ENCODE measurements around the gene XRCC1. TPM values are rescaled to one million over a fixed set of nuclear protein-coding genes. Genes with fewer than 3 reads are reported as not detected.

Gene XRCC1
- total RNA-seq, 1 experiment from 2014 or later, result 37.4 TPM

DNA sequence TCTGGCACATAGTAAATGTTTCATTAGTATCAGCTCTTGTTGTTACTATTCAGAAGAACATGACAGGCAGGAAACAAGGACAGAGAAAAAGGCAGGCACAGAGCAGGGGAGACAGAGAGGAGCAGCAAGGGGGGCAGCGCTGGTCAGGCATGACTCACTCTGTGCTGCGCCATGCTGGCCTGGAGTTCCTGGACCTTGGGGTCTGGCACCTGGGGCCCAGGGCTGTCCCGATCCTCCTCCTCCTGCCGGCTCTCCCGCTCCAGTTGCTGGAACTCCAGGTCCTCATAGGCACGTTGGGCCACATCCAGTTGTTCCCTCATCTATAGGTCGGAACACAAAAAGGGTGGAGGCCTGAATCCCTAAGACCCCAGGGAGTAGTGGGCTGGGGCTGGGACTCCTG lies 78.4 kb downstream of the XRCC1 start:
- DNase-seq (ENCODE audit: low read depth, low spot score) (no peak), ATAC-seq (no peak)
- Histone ChIP-seq H3K9ac (ENCODE audit: low read length) (no peak overlapping the region), H4K20me1 (ENCODE audit: insufficient read depth) (no peaks in the 10 kb centered on the region), H2AFZ (ENCODE audit: low read depth, low read length, poor library complexity, severe bottlenecking) (no peak overlapping the region), H3K4me3 (replicated peaks in 1 of 2; ENCODE audit: low read depth in 1 of 2, low read length in 2 of 2) (no peak overlapping the region), H3K4me2 (ENCODE audit: low read length) (no peak overlapping the region), H3K9me2 (ENCODE audit: insufficient read depth) (no peaks in the 10 kb centered on the region), H3K27ac (ENCODE audit: low read depth, low read length) (no peak overlapping the region), H3K36me3 (ENCODE audit: control insufficient read depth in 1 of 2, insufficient read depth in 2 of 2, low read length in 2 of 2) (peaks cover 0 to 5% of the 10 kb centered on the region in 2 experiments; a peak in 2 of 4 replicates), H3K9me3 (ENCODE audit: control insufficient read depth in 1 of 2, insufficient read depth in 1 of 2, low read depth in 1 of 2, low read length in 2 of 2) (no peaks in the 10 kb centered on the region), H3K27me3 (ENCODE audit: insufficient read depth, low read length) (no peaks in the 10 kb centered on the region), H3K79me2 (ENCODE audit: insufficient read depth, low read length) (no peaks in the 10 kb centered on the region), H3K4me1 (ENCODE audit: control insufficient read depth in 1 of 2, insufficient read depth in 2 of 2, low read length in 2 of 2) (no peaks in the 10 kb centered on the region)
- intact Hi-C loops (cut with micrococcal nuclease), result no loop called here
- RAD21 ChIA-PET (ENCODE audit: low non-redundant PET in 1 of 2, low total read pairs in 2 of 2, uncharacterized antibody in 2 of 2, unreplicated experiment in 2 of 2), result no interaction called here
- POLR2A ChIA-PET, result no interaction called here
- CTCF ChIA-PET, result no interaction called here
- no peak for TF ChIP-seq FOSL1 (IDR thresholded peaks at IDR 0.05; ENCODE audit: low read depth)
- TF ChIP-seq, protein P1, sequence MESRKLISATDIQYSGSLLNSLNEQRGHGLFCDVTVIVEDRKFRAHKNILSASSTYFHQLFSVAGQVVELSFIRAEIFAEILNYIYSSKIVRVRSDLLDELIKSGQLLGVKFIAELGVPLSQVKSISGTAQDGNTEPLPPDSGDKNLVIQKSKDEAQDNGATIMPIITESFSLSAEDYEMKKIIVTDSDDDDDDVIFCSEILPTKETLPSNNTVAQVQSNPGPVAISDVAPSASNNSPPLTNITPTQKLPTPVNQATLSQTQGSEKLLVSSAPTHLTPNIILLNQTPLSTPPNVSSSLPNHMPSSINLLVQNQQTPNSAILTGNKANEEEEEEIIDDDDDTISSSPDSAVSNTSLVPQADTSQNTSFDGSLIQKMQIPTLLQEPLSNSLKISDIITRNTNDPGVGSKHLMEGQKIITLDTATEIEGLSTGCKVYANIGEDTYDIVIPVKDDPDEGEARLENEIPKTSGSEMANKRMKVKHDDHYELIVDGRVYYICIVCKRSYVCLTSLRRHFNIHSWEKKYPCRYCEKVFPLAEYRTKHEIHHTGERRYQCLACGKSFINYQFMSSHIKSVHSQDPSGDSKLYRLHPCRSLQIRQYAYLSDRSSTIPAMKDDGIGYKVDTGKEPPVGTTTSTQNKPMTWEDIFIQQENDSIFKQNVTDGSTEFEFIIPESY (IDR thresholded peaks at IDR 0.05; ENCODE audit: extremely low read depth, insufficient replicate concordance, low read length), result no peak
- TF ChIP-seq EZH2 (IDR thresholded peaks at IDR 0.05), result no peak
- TF ChIP-seq CBX3 (IDR thresholded peaks at IDR 0.05; ENCODE audit: low read depth), result no peak
- TF ChIP-seq ATF3 (IDR thresholded peaks at IDR 0.05), result no peak
- no peak for TF ChIP-seq ELF1 (IDR thresholded peaks at IDR 0.05; ENCODE audit: borderline replicate concordance, low read depth)
- no peak for TF ChIP-seq EZH2phosphoT487 (IDR thresholded peaks at IDR 0.05; ENCODE audit: borderline replicate concordance)
- no peak for TF ChIP-seq ZFX (IDR thresholded peaks at IDR 0.05)
- no peak for TF ChIP-seq SP1 (IDR thresholded peaks at IDR 0.05; ENCODE audit: low read depth)
- TF ChIP-seq POLR2AphosphoS5 (IDR thresholded peaks at IDR 0.05; ENCODE audit: low read depth, low read length), result no peak
- no peak for TF ChIP-seq SIN3A (IDR thresholded peaks at IDR 0.05; ENCODE audit: low read depth)
- no peak for TF ChIP-seq MAX (IDR thresholded peaks at IDR 0.05)
- TF ChIP-seq RAD21 (IDR thresholded peaks at IDR 0.05; ENCODE audit: low read depth), result no peak
- no peak for TF ChIP-seq YY1 (IDR thresholded peaks at IDR 0.05; ENCODE audit: extremely low read depth, insufficient replicate concordance, low read depth, low read length)
- TF ChIP-seq JUND (IDR thresholded peaks at IDR 0.05), result no peak
- no TSS peak for BruUV-seq (replicated peaks)

All from HCT116 (cell line).